ENCODE data around the gene MTA1.

Gene MTA1

DNA sequence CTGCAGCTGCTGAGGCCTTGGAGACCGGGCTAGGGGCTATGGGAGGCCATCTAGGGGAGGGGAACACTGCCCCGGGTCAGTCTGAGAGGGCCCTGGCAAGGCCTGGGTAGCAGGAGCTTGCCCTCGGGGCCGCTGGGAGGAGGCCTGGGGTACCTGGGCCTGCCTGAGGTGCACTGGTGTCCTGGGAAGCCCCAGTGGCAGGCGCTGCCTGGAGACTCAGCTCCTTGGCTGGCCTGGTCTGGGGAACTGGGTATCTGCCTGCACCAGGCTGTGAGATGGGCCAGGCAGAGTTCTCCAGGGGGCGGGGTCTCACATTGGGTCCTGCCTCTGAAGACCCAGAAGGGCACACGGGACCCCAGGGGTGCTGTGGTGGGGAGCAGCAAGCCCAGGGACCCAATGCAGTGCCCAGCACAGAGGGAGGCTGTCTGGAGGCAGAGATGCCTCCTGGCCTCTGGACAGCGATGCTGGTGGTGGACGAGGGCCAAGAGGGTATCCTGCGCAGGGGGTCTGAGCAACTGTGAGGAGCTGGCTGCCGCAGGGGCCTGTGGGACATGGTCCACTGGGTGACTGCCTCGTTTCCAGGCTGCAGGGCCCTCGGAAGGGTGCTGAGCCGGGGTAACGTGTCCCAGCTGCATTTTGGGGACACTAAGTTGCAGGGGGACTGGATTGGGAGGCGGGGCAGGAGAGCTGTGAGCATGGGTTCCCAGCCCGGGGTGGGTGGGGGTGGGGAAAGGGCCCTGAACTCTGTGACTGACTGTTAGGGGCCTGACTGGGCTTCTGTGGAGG is 7.4 kb upstream of the MTA1 start:
- FAIRE-seq (no peak), DNase-seq (ENCODE audit: insufficient read length) (peak; percentile 29)
- no peak for TF ChIP-seq TAF1 (IDR thresholded peaks at IDR 0.05; ENCODE audit: borderline replicate concordance, low read depth, low read length)

GRCh38 chr14:105412771-105413543 is 6.7 kb upstream of the MTA1 start:
- TF ChIP-seq TAF1 (IDR thresholded peaks at IDR 0.05; ENCODE audit: borderline replicate concordance, low read depth, low read length) (no peak), POLR2A (IDR thresholded peaks at IDR 0.05; ENCODE audit: low read depth, low read length) (no peak)
- DNase-seq (ENCODE audit: insufficient read length): peak; percentile 17
- no peak for FAIRE-seq

- DNase-seq (ENCODE audit: insufficient read length) (no peak), FAIRE-seq (no peak)
Measured at GRCh38 chr14:105413544-105413886, 6.1 kb upstream of the MTA1 start.

DNA sequence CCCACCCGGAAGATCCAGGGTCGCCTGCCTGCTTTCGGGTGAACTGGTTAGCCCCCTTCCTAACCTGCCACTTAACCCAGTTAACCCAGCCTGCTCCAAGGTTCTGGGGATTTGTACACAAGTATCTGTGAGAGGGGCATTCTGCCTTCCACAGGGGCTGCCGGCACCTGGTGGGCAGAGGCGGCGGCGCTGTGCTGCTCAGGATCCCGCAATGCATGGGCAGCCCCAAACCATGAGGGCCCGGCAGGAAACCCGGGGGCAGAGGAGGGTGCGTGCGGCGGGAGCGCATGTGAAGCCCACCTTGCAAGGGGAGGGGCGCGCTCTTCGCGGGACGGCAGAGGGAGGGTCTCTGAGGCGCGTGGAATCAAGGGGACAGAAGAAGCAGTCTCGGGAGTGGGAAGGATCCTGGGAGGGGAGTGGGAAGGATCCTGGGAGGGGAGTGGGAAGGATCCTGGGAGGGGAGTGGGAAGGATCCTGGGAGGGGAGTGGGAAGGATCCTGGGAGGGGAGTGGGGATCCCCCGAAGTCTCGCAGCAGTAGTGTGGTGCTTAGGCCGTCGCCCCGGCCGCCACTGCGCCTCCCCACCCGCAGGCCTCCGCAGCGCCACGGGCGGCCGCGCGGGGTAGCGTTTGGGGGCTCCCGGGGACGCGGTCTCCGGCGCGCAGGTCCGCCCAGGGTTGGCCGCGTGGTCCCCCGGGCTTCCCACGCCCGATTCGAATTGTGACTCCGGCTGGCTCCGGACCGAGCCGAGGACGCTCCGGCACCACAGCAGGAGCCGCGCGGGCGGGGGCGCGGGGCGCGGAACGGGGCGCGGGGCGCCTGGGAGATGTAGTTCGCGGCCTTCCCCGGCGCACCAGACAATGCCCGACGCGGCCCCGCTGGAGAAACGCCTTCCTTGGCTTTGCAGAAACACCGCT is 4.9 kb upstream of the MTA1 start:
- FAIRE-seq (peak; percentile 73), DNase-seq (ENCODE audit: insufficient read length) (peak; percentile 79)
- no peak for TF ChIP-seq POLR2A (IDR thresholded peaks at IDR 0.05; ENCODE audit: low read depth, low read length)

More at GRCh38 chr14:105413544-105413886, 6.1 kb upstream of the MTA1 start:
- no peak for TF ChIP-seq POLR2AphosphoS5 (IDR thresholded peaks at IDR 0.05; ENCODE audit: low read depth, low read length)

- TF ChIP-seq POLR2AphosphoS5 (IDR thresholded peaks at IDR 0.05; ENCODE audit: low read depth, low read length) (no peak), TAF1 (IDR thresholded peaks at IDR 0.05; ENCODE audit: borderline replicate concordance, low read depth, low read length) (no peak), POLR2A (IDR thresholded peaks at IDR 0.05; ENCODE audit: low read depth, low read length) (no peak)
- FAIRE-seq: no peak
Measured at GRCh38 chr14:105415481-105416428, 3.9 kb upstream of the MTA1 start.

GRCh38 chr14:105416671-105417070 is 3.0 kb upstream of the MTA1 start:
- no peak for FAIRE-seq
- no peak for DNase-seq (ENCODE audit: insufficient read length)
- TF ChIP-seq TAF1 (IDR thresholded peaks at IDR 0.05; ENCODE audit: borderline replicate concordance, low read depth, low read length): no peak
- TF ChIP-seq POLR2A (IDR thresholded peaks at IDR 0.05; ENCODE audit: low read depth, low read length): no peak
- TF ChIP-seq POLR2AphosphoS5 (IDR thresholded peaks at IDR 0.05; ENCODE audit: low read depth, low read length): no peak

More at GRCh38 chr14:105415481-105416428, 3.9 kb upstream of the MTA1 start:
- DNase-seq (ENCODE audit: insufficient read length): no peak

- FAIRE-seq (no peak), DNase-seq (ENCODE audit: insufficient read length) (no peak)
- TF ChIP-seq TAF1 (IDR thresholded peaks at IDR 0.05; ENCODE audit: borderline replicate concordance, low read depth, low read length) (no peak), POLR2AphosphoS5 (IDR thresholded peaks at IDR 0.05; ENCODE audit: low read depth, low read length) (no peak), POLR2A (IDR thresholded peaks at IDR 0.05; ENCODE audit: low read depth, low read length) (no peak)
Measured at GRCh38 chr14:105417690-105418121, 1.9 kb upstream of the MTA1 start.

DNA sequence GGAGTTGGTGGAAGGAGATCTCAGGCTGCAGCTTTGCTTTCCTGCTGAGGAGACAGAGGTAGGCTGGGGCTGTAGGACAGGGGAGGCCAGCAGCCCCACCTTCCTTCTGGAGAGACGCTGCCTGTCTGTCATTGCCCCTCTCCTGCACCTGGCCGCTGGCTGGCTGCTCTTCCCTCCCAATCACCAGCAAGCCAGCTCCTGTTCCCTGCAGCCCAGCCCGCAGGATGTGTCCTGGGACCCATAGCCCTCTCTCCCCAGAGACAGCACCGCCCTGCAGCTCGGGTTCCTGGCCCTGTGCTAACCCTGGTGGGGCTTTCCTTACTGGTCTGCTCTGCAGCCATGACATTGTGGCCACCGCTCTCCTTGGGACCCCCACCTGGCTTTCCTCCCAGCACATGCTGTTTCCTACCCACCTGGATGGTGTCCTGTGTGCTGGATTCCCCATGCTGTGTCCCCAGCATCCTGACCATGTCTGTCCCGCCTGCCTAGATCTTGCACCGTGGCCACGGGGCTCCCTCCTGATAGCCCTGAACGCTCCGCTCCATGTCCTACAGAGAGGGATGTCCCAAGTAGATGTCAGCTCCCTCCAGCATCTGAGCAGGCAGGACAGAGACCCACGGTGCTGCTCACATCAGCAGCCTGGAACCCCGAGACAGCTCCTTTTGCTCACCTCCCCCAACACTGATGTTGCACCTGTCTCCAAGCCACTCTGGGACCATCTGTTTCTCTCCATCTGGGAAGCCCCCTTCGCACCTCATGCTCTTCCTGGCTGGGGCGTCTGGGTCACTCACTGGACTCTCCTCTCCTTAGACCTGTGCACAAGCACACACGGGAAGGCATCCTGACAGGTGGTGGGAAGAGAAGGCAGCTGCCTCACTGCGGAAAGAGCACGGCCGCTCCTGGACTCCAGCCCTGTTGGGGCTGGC is 1.1 kb upstream of the MTA1 start:
- no peak for TF ChIP-seq POLR2A (IDR thresholded peaks at IDR 0.05; ENCODE audit: low read depth, low read length)
- TF ChIP-seq POLR2AphosphoS5 (IDR thresholded peaks at IDR 0.05; ENCODE audit: low read depth, low read length): no peak
- no peak for TF ChIP-seq TAF1 (IDR thresholded peaks at IDR 0.05; ENCODE audit: borderline replicate concordance, low read depth, low read length)
- no peak for FAIRE-seq
- DNase-seq (ENCODE audit: insufficient read length): peak; percentile 11

GRCh38 chr14:105420101-105420973 is 710 bp downstream of the MTA1 start:
- peak; percentile 63 for DNase-seq (ENCODE audit: insufficient read length)
- TF ChIP-seq POLR2A (IDR thresholded peaks at IDR 0.05; ENCODE audit: low read depth, low read length) (peak; percentile 38; the same call in 1 of the 2 replicates), POLR2AphosphoS5 (IDR thresholded peaks at IDR 0.05; ENCODE audit: low read depth, low read length) (no peak)
- no peak for FAIRE-seq
